COLO829 (cell line): Measurements from ENCODE around the gene MRGPRD.

Source experiments
- DNase-seq: peaks from one replicate; pipeline ENCODE4 v3.0.0; 2012; ENCODE audit warnings: low spot score

The MRGPRD gene

DNA sequence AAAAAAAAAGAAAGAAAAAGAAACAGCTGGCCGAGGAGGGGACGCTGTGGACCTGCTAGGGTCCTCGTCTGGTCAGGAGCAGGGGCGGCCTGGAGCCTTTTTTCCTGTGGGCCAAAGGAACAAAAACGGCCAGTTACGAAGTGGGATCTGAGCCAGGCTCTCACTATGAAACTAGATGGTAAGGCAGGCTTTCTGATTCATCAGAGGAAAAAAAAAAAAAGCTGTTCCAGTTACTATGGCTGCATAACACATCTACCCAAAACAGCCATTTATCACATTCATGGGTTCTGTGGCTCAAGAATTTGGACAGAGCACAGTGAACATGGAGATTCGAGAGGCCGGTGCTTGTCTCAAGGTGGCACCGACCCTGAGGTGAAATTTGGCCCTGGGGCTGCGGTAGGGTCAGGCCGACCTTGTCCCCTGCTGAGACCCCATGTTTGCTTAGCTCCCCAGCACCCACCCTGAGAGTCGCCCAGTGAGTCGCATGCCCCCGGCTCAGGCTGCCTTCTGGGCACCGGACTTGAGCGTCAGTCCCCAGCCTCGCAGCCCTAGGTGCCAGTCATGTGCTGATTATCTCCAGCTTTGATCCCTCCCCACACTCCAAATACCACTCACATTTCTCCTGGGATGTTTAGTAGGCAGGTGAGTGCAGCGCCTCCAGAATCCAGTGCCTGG lies 34.2 kb downstream of the MRGPRD start:
- DNase-seq = peak; percentile 50

DNA sequence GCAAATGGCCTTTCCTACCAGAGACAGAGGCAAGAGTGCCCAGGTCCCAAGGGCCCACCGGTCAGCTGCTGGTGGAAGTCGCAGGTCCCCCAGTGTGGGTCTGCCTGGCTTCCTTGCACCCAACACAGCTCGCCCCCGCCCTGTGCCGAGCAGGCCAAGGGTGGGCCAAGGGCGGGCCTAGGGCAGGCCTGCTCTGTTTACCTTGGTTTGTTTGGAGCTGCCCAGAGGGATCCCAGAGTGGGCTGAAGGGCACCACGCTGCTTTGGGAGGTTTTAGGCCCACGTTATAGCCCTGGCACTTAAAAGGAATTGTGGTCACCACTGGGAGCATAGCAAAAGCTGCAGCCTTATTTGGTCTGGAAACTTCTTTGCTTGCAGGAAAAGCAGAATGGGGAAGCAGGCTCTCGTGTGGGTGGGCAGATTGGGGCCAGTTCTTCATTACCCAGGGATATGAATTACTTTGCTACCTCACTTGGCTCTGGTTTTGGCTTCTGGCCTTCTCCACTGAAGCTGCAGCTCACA lies 38.0 kb downstream of the MRGPRD start:
- no peak for DNase-seq

DNA sequence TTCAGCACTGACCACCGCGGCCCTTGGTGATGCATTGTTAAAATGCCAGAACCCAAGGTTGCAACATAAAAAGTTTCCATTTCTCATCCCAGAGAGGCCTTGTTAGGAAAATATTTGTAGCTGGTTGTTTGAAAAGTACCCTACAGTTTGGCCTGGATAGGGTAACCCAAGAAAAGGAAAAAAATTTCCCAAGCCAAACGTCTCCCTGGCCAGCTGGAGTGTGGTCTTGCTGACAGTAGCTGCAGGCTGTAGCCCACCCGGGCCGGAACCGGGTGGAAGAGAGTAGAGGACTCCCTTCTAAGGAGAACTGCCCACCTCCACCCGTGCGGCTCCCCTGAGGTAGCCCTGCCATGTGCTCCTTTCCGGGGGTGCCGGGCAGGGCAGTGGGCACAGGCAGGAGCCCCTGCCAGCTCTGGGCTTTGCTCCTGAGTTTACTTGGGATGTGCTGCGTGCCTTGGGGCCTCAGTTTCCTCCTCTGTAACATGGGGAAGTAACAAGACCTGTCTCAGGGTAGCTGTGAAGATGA lies 38.6 kb downstream of the MRGPRD start:
- no peak for DNase-seq

DNA sequence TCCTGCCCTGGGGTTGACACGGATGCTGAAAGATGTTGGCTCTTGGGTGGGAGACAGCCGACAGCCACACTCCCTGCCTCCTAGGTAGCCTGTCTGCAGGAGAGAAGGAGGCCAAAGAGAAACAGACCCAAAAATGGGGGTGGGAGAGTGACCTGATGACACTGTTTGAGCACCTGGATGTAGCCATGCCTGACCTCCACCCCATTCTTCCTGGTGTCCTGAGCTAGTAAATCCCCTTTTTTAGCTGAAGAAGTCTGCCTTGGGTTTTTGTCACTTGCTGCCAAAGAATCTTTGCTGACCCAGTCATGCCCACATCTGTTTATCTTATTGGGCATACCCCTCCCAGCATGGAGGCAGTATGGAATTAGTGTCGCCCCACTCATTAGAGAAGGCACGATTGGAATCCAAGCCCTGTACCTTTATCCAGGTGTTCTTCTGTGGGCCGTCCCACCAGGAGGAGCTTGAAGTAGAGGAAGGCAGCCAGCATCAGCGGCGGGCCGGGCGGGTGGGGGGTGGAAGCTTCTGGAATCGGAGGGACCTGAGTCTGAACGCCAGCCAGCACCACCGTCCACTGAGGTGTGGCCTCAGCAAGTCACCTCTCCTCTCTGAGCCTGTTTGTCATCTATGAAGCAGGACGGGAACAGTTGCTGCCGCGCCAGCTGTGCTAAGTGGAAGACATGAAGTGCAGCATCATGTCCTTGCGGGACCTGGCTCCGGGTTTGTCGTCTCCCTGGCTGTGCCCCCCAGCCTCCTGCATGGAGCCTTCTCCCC lies 39.3 kb downstream of the MRGPRD start:
- DNase-seq = no peak

DNA sequence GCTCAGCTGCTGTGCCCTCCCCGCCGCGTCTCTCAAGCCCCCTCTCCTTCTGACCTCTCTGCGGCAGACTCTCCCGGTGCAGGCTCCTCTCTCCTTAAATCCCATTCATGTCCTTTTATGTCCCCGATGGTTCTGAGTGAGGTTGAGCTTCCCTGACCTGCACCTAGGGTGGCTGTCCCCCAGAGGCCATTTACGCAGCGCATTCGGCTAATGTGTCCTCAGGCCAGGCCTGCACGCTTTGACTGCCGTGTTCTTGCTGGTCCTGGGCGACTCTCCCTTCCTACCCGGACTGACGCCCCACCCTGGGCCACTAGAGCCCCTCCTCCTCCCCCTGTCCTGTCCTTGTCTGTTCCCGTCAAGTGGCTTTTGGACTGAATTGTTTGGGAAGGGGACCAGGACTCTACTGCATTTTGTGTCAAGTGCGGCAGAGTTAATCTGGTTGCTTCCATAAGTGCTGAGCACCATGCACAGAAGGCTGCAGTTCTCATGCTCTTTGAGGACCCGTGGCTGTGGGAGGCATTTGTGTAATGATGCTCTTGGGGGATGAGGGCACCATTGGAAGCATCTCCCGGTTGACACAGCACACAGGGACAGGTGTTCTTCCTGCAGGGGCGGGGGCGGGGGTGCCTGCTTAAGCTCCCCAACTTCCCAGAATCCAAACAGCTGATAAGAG lies 40.0 kb downstream of the MRGPRD start:
- DNase-seq = no peak

DNA sequence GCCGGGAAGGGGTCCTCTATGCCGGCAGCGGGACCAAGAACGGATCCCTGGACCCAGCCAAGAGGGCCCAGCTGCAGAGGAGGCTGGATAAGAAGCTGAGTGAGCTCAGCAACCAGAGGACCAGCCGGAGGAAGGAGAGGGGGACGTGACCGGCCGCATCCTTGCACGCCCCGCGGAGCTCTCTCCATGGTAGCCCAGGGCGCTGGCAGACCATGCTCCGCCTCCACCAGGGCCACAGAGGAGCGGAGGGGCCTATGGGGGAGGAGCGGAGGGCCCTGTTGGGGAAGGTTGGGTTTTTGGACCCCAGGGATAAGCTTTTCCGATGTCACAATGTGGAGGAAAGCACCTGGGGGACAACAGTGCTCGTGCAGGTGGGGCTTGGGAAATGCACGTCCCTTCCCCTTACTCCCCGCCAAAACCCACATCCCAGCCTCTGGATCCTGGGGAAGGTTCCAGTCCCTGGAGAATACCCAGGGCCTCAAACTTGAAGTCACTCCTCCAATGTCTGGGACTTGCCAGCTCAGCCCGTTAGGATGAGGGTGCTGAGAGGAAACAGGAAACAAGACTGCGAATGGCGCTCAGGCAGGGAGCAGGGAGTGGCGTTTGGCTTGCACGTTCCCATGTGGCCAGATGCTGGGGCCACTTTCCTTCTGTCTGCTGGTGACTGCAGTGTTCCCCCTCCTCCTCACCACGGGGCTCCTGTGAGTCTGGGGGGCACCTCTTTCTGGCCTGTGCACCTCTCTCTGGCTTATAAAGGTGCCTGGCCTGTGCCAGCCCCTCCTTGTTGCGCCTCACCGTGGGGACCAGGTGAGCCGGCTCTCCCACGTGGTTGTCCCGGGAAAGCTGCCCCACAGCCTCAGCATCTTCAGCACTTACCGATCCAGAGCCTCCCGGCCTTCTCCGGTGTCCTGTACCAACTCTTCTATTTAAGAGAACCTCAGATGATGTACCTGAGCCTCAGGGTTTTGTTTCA lies 40.9 kb downstream of the MRGPRD start:
- no peak for DNase-seq

DNA sequence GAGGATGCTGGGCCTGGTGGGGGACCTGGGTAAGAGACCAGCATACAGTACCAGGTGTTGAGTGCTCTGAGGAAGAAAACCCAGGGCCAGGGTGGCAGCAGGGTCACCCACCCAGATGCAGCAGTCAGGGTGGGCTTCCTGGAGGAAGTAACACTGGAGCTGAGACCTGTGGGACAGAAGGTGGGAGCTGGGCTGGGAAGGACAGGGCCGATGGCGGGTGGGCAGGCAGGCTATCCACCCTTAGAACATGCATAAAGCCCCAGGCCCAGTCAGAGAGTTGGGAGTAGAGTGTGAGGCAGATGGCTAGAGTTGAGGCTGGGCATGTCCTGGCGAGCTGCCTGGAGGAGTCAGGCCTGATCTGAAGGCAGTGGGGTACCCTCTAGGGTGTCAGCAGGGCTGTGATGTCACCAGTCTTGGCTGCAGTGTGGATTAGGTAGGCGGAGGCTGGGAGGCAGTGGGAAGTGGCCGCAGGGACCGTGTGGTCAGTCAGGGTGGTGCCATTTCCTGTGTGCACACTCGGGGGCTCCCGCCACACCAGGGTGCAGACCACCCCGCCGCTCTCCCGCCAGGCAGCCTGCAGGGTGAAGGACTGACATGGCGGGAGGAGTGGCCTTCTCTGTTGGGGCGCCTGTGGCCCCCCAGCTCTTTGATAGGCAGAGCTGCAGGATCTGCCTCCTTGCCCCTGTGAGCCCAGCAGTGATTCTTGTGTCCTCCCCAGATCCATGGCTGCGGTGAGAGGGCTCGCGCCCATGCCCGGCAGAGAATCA lies 41.8 kb downstream of the MRGPRD start:
- no peak for DNase-seq

DNA sequence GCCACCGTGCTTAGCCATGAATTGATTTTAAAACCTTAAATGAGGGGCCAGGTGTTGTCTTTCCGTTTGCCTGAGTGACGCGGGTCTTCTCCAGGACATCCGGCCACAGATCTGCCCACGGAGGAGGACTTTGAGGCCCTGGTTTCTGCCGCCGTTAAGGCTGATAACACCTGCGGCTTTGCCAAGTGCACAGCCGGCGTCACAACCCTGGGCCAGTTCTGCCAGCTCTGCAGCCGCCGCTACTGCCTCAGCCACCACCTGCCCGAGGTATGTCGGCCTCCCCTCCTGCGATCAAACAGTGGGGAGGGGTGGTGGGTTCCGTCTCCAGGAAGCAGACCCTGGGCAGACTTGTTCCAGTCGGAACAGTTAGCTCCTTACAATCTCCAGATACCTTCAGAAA lies 42.7 kb downstream of the MRGPRD start:
- no peak for DNase-seq

DNA sequence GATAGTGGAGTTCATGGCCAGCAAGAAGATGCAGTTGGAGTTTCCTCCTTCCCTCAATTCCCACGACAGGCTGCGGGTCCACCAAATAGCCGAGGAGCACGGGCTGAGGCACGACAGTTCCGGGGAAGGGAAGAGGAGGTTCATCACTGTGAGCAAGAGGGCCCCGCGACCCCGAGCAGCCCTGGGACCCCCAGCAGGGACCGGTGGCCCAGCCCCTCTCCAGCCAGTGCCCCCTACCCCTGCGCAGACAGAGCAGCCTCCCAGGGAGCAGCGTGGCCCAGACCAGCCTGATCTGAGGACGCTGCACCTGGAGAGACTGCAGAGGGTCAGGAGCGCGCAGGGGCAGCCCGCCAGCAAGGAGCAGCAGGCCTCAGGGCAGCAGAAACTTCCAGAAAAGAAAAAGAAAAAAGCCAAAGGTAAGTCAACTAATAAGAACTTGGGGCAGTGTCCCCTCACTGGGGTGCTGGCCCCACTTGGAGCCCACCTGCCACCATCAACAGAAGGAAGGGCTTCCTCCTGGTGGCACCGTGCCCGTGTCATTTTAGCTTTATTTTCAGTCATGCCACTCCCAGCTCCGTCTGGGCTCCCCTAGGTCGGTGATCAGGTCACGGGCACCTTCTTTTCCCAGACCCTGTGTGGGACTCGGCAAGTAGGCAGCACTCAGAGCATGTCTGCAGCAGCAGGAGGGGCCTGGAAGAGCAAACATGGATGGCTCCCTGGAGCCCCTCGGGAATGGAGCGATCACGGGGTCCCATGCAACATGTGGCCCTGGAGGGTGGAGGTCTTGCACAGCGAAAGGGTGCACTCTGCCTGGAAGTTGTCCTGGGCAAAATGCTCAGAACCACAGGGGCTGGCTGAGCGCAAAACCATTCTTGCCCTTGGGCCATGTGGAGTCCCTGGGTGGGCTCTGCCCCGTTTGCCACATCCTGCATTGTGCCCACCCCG lies 43.8 kb downstream of the MRGPRD start:
- DNase-seq = no peak

DNA sequence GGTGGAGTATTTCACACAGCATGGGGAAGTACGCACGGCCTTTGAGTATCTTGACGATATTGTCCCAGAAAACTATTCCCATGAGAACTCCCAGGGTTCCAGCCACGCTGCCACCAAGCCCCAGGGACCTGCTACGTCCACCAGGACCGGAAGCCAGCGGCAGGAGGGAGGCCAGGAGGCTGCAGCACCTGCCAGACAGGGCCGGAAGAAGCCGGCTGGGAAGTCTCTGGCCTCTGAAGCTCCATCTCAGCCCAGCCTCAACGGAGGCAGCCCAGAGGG lies 44.5 kb downstream of the MRGPRD start:
- no peak for DNase-seq

DNA sequence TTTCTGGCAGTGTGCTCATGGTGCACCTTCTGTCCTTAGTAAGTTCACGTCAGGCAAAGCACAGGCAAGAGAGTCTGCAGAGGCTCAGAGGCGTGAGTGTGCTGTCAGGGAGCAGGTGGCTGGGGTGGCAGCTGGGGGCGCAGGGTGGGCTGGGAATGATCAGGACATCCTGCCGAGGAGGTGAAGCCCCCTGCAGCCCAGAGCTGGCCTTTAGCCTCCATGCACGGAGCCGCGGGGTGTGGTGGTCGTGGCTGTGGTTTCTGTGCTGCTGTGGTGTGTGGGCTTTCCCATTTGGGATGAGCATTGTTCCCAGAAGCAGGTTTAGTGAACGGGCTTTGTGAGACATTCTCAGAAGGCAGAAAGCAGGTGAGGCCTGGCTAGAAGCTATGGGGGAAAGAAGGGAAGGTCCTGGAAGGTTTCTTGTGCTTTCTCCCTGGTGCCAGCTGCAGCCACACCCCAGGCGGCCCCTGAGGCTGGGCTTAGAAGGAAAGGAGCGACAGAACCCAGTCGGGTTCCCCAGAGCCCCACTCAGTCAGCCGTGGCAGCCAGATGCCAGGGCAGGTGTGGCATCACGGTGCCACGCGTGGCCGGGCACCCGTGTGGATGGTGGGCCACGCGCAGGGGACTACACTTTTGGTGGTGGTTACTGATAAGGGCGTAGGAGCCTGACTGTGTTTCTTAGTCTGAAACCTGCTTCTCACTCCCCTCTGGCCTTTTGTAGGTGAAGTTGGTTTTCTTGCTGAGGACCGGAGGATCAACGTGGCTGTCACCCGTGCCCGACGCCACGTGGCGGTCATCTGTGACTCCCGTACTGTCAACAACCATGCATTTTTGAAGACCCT lies 45.0 kb downstream of the MRGPRD start:
- DNase-seq = no peak

DNA sequence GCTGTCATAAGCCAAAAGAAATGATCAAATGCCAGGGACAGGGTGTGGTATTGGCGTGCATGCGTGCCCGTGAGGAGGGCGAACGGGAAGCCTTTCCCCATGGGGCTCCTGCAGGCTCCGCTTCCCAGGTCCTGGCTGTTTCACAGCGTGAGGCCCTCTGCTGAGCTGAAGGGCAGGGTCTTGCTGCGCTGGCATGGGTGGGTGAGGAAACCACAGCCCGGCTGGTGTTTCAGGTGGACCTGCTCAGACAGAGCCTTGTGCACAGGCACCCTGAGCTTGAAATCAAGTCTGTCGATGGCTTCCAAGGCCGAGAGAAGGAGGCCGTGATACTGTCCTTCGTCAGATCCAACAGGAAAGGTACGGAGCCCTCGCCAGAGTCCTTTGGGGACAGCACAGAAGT lies 45.7 kb downstream of the MRGPRD start:
- no peak for DNase-seq

DNA sequence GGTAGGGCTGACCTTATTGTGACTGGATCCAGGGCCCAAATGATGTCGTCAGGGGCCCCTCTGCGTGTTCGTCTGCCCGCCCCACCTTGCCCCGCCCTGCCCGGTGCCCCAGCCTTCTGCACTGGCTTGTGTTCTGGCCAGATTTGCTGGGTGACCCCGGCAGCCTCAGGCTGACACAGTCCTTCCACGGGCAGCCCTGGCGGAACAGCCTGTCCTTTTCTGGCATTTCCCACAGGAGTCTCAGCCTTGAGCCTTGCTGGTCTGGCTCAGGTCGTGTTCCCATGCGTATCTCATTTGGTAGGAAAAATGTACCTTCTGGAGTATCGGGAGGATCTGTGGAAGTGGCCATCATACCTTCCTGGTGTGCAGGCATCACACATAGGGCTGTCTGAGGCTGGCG lies 46.1 kb downstream of the MRGPRD start:
- no peak for DNase-seq

DNA sequence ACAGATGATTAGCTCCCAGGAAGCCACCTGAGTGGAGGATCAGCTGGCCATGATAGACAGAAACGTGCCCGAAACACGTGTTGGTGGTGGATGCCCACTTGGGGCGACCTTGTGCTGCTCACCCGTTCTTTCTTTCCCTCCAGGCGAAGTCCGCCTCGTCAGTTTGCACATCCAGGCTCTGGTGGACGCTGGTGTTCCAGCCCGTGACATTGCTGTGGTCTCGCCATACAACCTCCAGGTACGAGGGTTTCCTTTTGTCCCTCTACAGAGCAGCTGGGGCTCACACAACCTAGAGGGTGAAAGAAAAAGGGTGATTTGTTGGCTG lies 46.5 kb downstream of the MRGPRD start:
- DNase-seq = no peak

DNA sequence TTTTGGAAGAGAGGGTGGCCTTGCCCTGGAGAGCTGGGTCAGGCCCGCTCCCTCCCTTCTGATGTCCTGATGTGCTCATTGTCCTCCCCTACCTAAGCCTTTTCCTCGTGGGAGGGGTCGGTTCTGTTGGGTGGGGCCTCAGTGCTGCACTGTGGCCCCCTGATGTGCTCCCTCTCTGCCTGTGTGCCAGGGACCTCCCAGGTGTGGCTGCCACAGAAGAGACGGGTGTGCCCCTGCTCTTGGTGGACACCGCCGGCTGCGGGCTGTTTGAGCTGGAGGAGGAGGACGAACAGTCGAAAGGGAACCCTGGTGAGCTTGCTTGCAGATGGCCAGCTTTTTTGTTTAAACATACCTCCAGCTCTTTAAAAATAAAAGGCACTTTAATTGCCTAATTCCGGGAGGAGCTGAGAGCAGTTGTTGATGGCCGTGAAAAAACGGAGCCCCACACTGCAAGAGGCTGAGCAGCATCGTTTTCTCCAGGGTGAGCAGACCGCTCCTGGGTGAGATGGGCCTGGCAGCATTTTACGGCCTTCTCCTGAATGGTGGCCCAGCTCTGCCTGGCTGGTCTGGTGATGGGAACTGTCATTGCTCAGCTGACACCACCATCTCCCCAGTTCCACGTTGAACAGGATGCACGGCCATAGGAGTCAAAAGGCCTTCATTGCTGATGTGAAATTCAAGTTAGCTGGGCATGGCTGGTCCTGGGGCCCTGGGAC lies 47.0 kb downstream of the MRGPRD start:
- DNase-seq = no peak

DNA sequence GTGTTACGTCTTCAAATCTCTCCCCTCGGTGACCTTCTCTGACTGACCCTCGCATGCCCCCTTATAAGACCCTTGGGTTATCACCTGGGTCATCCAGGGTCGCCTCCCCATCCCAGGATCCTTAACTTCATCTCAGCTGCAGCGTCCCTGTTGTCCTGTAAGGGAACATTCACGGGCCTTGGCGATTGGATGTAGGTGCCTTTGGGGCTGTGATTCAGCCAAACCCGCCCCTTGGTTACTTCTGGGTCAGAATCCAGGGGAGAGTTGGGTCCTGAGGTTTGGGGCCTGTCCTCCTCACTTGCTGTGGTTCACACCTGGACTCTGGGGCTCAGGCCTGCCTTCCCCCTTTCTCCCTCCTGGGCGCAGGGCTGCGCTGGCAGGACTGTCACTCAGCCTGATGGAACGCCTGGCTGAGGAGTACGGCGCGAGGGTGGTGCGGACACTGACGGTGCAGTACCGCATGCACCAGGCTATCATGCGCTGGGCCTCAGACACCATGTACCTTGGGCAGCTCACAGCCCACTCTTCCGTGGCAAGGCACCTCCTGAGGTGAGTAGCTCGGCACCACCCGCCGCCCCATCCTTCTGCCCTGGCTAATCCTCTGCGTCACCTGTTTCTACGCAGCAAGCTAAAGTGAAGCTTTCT lies 47.7 kb downstream of the MRGPRD start:
- DNase-seq = no peak

DNA sequence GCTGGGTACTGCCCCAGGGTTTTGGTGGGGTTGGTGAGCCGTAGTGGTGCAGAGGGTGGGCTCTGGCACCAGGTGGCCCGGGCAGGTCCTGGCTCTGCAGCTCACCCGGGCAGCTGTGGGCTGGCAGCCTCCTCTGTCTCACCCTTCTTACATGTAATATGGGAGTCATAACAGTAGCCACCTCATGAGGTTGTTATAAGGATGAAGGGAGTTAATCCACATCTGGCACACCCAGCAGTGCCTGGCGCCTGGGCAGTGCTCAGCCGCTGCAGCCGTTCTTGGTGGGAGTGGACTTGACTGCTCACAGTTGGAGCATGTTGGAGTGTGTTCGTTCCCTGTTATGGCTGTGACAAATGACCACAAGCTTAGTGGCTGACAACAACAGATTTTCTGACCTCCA lies 48.4 kb downstream of the MRGPRD start:
- no peak for DNase-seq

DNA sequence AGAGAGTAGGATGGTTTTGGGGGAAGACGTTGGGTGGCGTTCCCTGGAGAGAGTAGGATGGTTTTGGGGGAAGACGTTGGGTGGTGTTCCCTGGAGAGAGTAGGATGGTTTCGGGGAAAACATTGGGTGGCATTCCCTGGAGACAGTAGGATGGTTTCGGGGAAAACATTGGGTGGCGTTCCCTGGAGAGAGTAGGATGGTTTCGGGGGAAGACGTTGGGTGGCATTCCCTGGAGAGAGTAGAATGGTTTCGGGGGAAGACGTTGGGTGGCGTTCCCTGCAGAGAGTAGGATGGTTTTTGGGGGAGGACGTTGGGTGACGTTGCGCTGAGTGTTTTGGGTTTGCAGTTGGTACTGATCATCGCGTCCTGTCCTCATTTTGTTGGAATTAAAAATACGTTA lies 48.9 kb downstream of the MRGPRD start:
- DNase-seq = no peak
